ENCODE measurements around the gene R3HDM2.
"Not testable (repeated sequence)": the region's sequence is repeated elsewhere in the genome, so short reads cannot be mapped to it uniquely, and the experiment has no call there.

GRCh38 chr12:57336299-57336698 lies 94.5 kb downstream of the R3HDM2 start:
- TF ChIP-seq CTCF, POLR2AphosphoS5 (IDR thresholded peaks at IDR 0.05): not testable (repeated sequence)

All from breast epithelium (tissue), 3 donors.